Heart left ventricle (tissue), 16 donors: ENCODE results near the gene TFB2M. TPM values are rescaled to one million over a fixed set of nuclear protein-coding genes. Genes with fewer than 3 reads are reported as not detected.

Source experiments
- ATAC-seq, 4 donors: fragments of 200-7000 bp; cut with Tn5 transposase; one replicate each; pipeline ENCODE4 v1.9.1; 2020 to 2022; ENCODE audit warnings: moderate library complexity in 4 of 4, mild to moderate bottlenecking in 3 of 4, moderate number of reproducible peaks in 1 of 4
- DNase-seq, 5 donors: peaks; one replicate each; pipeline ENCODE4 v3.0.0-alpha.2; 2020
- H3K27ac ChIP-seq, 12 donors: fragments of 200-600 bp; sonication (generic) in 4 of 12; one replicate each; pipeline versions ENCODE4 v1.5.0 to v1.8.0; 2016 to 2022; ENCODE audit warnings: mild to moderate bottlenecking in 2 of 12
- H3K27me3 ChIP-seq, 9 donors: fragments of 200-600 bp; sonication (generic) in 2 of 9; one replicate each; pipeline versions ENCODE4 v1.5.1 to v1.8.0; 2016 to 2022; ENCODE audit warnings: mild to moderate bottlenecking in 3 of 9
- H3K36me3 ChIP-seq, 9 donors: fragments of 200-600 bp; sonication (generic) in 2 of 9; one replicate each; pipeline versions ENCODE4 v1.5.0 to v1.8.0; 2018 to 2022; ENCODE audit warnings: mild to moderate bottlenecking in 2 of 9
- H3K4me1 ChIP-seq, 12 donors: fragments of 200-600 bp; sonication (generic) in 4 of 12; one replicate each; pipeline versions ENCODE4 v1.5.0 to v1.8.0; 2016 to 2022; ENCODE audit warnings: mild to moderate bottlenecking in 3 of 12
- H3K4me3 ChIP-seq, 12 donors: fragments of 200-600 bp; sonication (generic) in 4 of 12; one replicate each; pipeline versions ENCODE4 v1.5.0 to v1.8.0; 2017 to 2022; ENCODE audit warnings: mild to moderate bottlenecking in 9 of 12, moderate library complexity in 4 of 12
- H3K9me3 ChIP-seq, 12 donors: fragments of 200-600 bp; sonication (generic) in 4 of 12; one replicate each; pipeline versions ENCODE4 v1.5.0 to v1.8.0; 2016 to 2022; ENCODE audit warnings: mild to moderate bottlenecking in 1 of 12
- POLR2A ChIP-seq, 2 donors: fragments of 450-650 bp; IDR thresholded peaks; one replicate each; pipeline ENCODE4 v1.6.1; 2017; ENCODE audit warnings: antibody characterized with exemption in 2 of 2, mild to moderate bottlenecking in 2 of 2, moderate library complexity in 2 of 2
- WGBS, 4 donors: extraction: QIAGEN DNeasy Blood & Tissue Kit in 2 of 4; methylation state at CpG; one replicate each; pipeline versions ENCODE4 v1.1.5 to v1.1.7; 2013 to 2018; 5-methylcytosine and 5-hydroxymethylcytosine counted together
- intact Hi-C, 10 donors: fragments of 100-400 bp; cut with DNase I; formaldehyde crosslinking; loops; one replicate each; pipeline versions ENCODE4 v1.11.1 to v1.14.2; 2022
- polyA plus RNA-seq, 2 donors: library from polyadenylated mRNA; stranded (reverse); fragments of 200-250 nt; gene quantifications; one replicate each; pipeline ENCODE4 v1.2.3, GENCODE V29; 2013
- total RNA-seq, 9 donors: library from RNA; depleted of rRNA in 2 of 9; stranded (reverse); fragments of >200 nt in 2 of 9; fragmentation: NEBNext Ultra II Directional in 3 of 9; extraction: Animal tissue kit (Norgen Biotek cat#: 25700) in 3 of 9; gene quantifications; one replicate each; pipeline versions ENCODE4 v1.1.0 to v1.2.4, GENCODE V29; 2016 to 2023
- TF ChIP-seq, protein P1 (sequence below), 12 donors: fragments of 200-600 bp; sonication (generic) in 4 of 12; IDR thresholded peaks; one replicate each; pipeline versions ENCODE4 v1.5.0 to v1.8.0; 2018 to 2022; ENCODE audit warnings: antibody characterized with exemption in 12 of 12, mild to moderate bottlenecking in 5 of 12
- donor health status: ischemic (EF 13 %, LVEDD 7.1; RV severe dilation, severe dysfunction).
- donor health status: healthy with polysubstance abuse.
- donor health status: DM: no; HTN: yes; CAD: no.
- donor health status: DM: no; HTN: no; CAD: no.
- donor health status: ischemic (EF 25% LVEDD 6.9; RV normal size, moderate dysfunction).
- donor health status: ischemic (EF 25% LVEDD 5.7; RV mildly dilated, moderate dysfunction).
- donor health status: healthy.
- donor health status: DM: yes; HTN: yes; CAD: no.
- donor health status: ischemic (EF 35%, LVEDD 5.7; RV mildly dilated, moderate dysfunction).
- donor health status: nonischemic (EF 11% LVEDD 7.7; RV severe dilation, severe dysfunction).
- donor health status: DM: yes; HTN: yes; CAD: no.
- donor health status: PGD.
- donor health status: ischemic (EF 29% LVEDD 5.4; RV normal size, mild dysfunction).
- donor health status: nonischemic (EF 23%, LVEDD 6.1; RV moderate dilation, normal function).

Gene TFB2M
- total and polyA plus RNA-seq, 11 donors: 4.2 to 18.6 (median 12.8) TPM

DNA sequence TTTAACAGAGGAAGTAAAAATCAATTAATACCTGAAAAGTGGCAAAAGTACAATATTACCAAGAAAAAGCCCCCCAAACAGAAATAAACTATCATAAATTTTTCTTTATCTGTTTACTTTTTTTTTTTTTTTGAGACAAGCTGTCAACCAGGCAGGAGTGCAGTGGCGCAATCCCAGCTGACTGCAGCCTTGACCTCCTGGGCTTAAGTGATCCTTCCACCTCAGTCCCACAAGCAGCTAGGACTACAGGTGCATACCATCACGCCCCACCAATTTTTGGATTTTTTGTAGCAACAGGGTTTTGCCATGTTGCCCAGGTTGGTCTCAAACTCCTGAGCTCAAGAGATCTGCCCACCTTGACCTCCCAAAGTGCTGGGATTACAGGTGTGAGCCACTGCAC lies 8.0 kb downstream of the TFB2M start:
- WGBS, 4 donors: 98 to 99% (median 99%) methylated on average over 2 of the region's 2 CpGs
- intact Hi-C loops: no loop called here
- H3K36me3 ChIP-seq: peaks cover 0 to 96% (median 76%) of the 10 kb centered on the region in 9 donors

DNA sequence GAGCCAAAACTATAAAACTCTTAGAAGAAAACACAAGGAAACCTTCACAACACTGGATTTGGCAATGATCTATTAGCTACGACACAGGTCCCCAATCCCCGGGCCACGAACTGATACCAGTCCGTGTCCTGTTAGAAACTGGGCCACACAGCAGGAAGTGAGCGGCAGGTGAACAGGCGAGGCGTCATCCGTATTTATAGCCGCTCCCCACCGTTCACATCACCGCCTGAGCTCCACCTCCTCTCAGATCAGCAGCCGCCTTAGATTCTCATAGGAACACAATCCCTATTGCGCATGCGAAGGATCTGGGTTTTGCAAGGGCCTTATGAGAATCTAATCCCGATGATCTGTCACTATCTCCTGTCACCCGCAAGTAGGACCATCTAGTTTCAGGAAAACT lies 11.9 kb downstream of the TFB2M start:
- 95 to 97% (median 96%) methylated on average over 16 of the region's 16 CpGs for WGBS, 4 donors
- ATAC-seq: no peak
- Histone ChIP-seq H3K9me3 (no peaks in the 10 kb centered on the region), H3K4me3 (no peak overlapping the region), H3K27ac (no peak overlapping the region), H3K36me3 (peaks cover 0 to 98% (median 93%) of the 10 kb centered on the region in 9 donors), H3K4me1 (no peaks in the 10 kb centered on the region), H3K27me3 (no peaks in the 10 kb centered on the region)
- intact Hi-C loops: no loop called here
- no peak for TF ChIP-seq POLR2A (IDR thresholded peaks at IDR 0.05)
- TF ChIP-seq, protein P1, sequence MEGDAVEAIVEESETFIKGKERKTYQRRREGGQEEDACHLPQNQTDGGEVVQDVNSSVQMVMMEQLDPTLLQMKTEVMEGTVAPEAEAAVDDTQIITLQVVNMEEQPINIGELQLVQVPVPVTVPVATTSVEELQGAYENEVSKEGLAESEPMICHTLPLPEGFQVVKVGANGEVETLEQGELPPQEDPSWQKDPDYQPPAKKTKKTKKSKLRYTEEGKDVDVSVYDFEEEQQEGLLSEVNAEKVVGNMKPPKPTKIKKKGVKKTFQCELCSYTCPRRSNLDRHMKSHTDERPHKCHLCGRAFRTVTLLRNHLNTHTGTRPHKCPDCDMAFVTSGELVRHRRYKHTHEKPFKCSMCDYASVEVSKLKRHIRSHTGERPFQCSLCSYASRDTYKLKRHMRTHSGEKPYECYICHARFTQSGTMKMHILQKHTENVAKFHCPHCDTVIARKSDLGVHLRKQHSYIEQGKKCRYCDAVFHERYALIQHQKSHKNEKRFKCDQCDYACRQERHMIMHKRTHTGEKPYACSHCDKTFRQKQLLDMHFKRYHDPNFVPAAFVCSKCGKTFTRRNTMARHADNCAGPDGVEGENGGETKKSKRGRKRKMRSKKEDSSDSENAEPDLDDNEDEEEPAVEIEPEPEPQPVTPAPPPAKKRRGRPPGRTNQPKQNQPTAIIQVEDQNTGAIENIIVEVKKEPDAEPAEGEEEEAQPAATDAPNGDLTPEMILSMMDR (IDR thresholded peaks at IDR 0.05): no peak
- DNase-seq: no peak

More for the DNA sequence above, 8.0 kb downstream of the TFB2M start:
- DNase-seq (no peak), ATAC-seq (no peak)
- Histone ChIP-seq H3K4me1 (no peaks in the 10 kb centered on the region), H3K4me3 (no peak overlapping the region), H3K9me3 (no peaks in the 10 kb centered on the region), H3K27me3 (no peaks in the 10 kb centered on the region), H3K27ac (no peak overlapping the region)
- TF ChIP-seq POLR2A (IDR thresholded peaks at IDR 0.05): no peak
- TF ChIP-seq, protein P1 (IDR thresholded peaks at IDR 0.05): no peak

DNA sequence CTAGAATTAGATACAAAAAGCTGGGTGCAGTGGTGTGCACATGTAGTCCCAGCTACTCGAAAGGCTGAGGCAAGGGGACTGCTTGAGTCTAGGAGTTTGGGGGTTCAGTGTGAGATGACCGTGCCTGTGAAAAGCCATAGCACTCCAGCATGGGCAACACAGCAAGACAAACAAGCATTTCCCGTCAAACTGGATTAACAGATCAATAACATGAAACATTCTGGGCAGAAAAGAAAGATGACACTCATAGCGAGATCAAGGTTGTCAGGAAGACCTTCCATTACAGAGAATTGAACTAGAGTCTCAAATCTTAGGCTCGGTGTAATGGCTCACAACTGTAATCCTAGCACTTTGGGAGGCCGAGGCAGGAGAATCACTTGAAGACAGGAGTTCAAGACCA lies 14.0 kb downstream of the TFB2M start:
- H3K27ac ChIP-seq: no peak overlapping the region
- no peak overlapping the region for H3K4me3 ChIP-seq
- WGBS, 4 donors: 93 to 98% (median 96%) methylated on average over 6 of the region's 6 CpGs
- H3K9me3 ChIP-seq: no peaks in the 10 kb centered on the region
- H3K27me3 ChIP-seq: no peaks in the 10 kb centered on the region
- DNase-seq: no peak
- TF ChIP-seq, protein P1 (IDR thresholded peaks at IDR 0.05): no peak
- no peak for TF ChIP-seq POLR2A (IDR thresholded peaks at IDR 0.05)
- intact Hi-C loops: no loop called here
- H3K36me3 ChIP-seq: peaks cover 0 to 100% (median 94%) of the 10 kb centered on the region in 9 donors
- H3K4me1 ChIP-seq: no peaks in the 10 kb centered on the region
- ATAC-seq: no peak

DNA sequence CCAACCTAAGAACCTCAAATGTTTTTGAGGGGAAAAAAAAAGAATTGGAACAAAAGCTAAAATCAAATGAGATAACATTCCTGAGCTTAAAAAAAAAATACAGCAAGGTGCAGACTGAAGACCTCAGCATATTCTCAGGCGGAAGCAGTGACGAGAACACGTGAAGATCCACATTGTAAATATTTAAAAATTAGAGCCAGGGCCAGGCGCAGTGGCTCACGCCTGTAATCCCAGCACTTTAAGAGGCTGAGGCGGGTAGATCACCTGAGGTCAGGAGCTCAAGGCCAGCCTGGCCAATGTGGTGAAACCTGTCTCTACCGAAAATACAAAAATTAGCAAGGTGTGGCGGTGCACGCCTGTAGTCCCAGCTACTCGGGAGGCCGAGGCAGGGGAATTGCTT lies 15.7 kb downstream of the TFB2M start:
- Histone ChIP-seq H3K27me3 (no peaks in the 10 kb centered on the region), H3K27ac (no peak overlapping the region), H3K4me3 (no peak overlapping the region), H3K36me3 (peaks cover 0 to 98% (median 92%) of the 10 kb centered on the region in 9 donors), H3K9me3 (no peaks in the 10 kb centered on the region), H3K4me1 (no peaks in the 10 kb centered on the region)
- DNase-seq (no peak), ATAC-seq (no peak)
- intact Hi-C loops: no loop called here
- TF ChIP-seq, protein P1 (IDR thresholded peaks at IDR 0.05): no peak
- TF ChIP-seq POLR2A (IDR thresholded peaks at IDR 0.05): no peak
- WGBS, 4 donors: 68 to 71% (median 70%) methylated on average over 11 of the region's 11 CpGs
